GM18520 (cell line): ENCODE results near the gene USP32.
A peak's percentile ranks its signal among the peaks of the same experiment; 100 is the strongest.
"Not testable (repeated sequence)": the region's sequence is repeated elsewhere in the genome, so short reads cannot be mapped to it uniquely, and the experiment has no call there.

ENCODE experiments used
- ATAC-seq: cut with Tn5 transposase; IDR thresholded peaks from one replicate; pipeline ENCODE4 v1.9.1; 2021; ENCODE audit not compliant: unreplicated experiment

Gene USP32

GRCh38 chr17:60412701-60413100, 20.8 kb upstream of the USP32 start:
- ATAC-seq = no peak

GRCh38 chr17:60410001-60410400, 18.1 kb upstream of the USP32 start:
- ATAC-seq = no peak

GRCh38 chr17:60406887-60407286, 15.0 kb upstream of the USP32 start:
- no peak for ATAC-seq

GRCh38 chr17:60403962-60404361, 12.0 kb upstream of the USP32 start:
- no peak for ATAC-seq

- ATAC-seq = no peak
Observed at GRCh38 chr17:60403523-60403810, 11.5 kb upstream of the USP32 start.

GRCh38 chr17:60401819-60402218, 9.9 kb upstream of the USP32 start:
- ATAC-seq = no peak

GRCh38 chr17:60398227-60398959, 6.5 kb upstream of the USP32 start:
- ATAC-seq = peak; percentile 49

GRCh38 chr17:60396412-60396811, 4.5 kb upstream of the USP32 start:
- ATAC-seq = no peak

- no peak for ATAC-seq
Observed at GRCh38 chr17:60395508-60396065, 3.7 kb upstream of the USP32 start.

GRCh38 chr17:60393840-60394723, 2.1 kb upstream of the USP32 start:
- no peak for ATAC-seq

GRCh38 chr17:60392845-60393702, 1.1 kb upstream of the USP32 start:
- ATAC-seq = no peak

GRCh38 chr17:60391471-60392041, 377 bp downstream of the USP32 start:
- ATAC-seq = no peak

- no peak for ATAC-seq
Observed at GRCh38 chr17:60390925-60391470, 935 bp downstream of the USP32 start.

GRCh38 chr17:60390186-60390585, 1.7 kb downstream of the USP32 start:
- no peak for ATAC-seq

- no peak for ATAC-seq
Observed at GRCh38 chr17:60388742-60389141, 3.2 kb downstream of the USP32 start.

GRCh38 chr17:60387666-60388065, 4.3 kb downstream of the USP32 start:
- ATAC-seq = no peak

- no peak for ATAC-seq
Observed at GRCh38 chr17:60386147-60387058, 5.5 kb downstream of the USP32 start.

GRCh38 chr17:60384921-60385320, 7.0 kb downstream of the USP32 start:
- ATAC-seq = not testable (repeated sequence)

- no peak for ATAC-seq
Observed at GRCh38 chr17:60383379-60383778, 8.6 kb downstream of the USP32 start.
